Uterus (tissue), 2 donors: ENCODE measurements around the gene ZNF264.

Experiments used
- POLR2A ChIP-seq, 2 donors: fragments of 450-650 bp; IDR thresholded peaks; one replicate each; pipeline ENCODE4 v1.6.1; 2016; ENCODE audit warnings: antibody characterized with exemption in 2 of 2, mild to moderate bottlenecking in 1 of 2, moderate library complexity in 1 of 2
- TF ChIP-seq, protein P1 (sequence below), 4 experiments: fragments of 200-600 bp in 2 of 4; fragments of 450-650 bp in 2 of 4; sonication (generic) in 2 of 4; IDR thresholded peaks; one replicate each; pipeline ENCODE4 v1.5.1; 2016 to 2019; ENCODE audit warnings: antibody characterized with exemption in 4 of 4, mild to moderate bottlenecking in 2 of 4, moderate library complexity in 1 of 4

DNA sequence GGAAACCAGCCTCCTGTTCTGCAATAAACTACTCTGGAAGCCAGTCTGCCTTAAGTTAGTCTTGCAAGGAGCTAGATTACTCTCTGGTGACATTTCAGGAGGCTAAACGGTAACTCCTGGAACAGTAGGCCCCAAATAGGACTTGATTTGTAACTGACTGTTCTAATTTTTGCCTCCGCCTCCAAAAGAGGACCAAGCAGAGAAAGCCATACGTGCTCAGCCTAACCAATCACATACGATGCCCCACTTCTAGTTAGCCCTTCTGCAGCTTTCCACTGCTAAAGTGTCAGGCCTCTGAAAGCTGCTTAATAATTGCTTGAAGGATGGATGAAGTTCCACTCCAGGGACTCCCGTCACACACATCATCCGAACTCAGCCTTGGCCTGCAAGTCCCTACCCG, 49.9 kb downstream of the ZNF264 start:
- TF ChIP-seq, protein P1, sequence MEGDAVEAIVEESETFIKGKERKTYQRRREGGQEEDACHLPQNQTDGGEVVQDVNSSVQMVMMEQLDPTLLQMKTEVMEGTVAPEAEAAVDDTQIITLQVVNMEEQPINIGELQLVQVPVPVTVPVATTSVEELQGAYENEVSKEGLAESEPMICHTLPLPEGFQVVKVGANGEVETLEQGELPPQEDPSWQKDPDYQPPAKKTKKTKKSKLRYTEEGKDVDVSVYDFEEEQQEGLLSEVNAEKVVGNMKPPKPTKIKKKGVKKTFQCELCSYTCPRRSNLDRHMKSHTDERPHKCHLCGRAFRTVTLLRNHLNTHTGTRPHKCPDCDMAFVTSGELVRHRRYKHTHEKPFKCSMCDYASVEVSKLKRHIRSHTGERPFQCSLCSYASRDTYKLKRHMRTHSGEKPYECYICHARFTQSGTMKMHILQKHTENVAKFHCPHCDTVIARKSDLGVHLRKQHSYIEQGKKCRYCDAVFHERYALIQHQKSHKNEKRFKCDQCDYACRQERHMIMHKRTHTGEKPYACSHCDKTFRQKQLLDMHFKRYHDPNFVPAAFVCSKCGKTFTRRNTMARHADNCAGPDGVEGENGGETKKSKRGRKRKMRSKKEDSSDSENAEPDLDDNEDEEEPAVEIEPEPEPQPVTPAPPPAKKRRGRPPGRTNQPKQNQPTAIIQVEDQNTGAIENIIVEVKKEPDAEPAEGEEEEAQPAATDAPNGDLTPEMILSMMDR (IDR thresholded peaks at IDR 0.05), result no peak
- TF ChIP-seq POLR2A (IDR thresholded peaks at IDR 0.05), result no peak
